Mononuclear cell (primary cell): ENCODE data around the gene PAXIP1. TPM values are rescaled to one million over a fixed set of nuclear protein-coding genes. Genes with fewer than 3 reads are reported as not detected.

Source experiments
- H3K27me3 ChIP-seq: 2 replicates; pipeline ENCODE4 v1.6.0; 2011; ENCODE audit warnings: low read length, control low read depth; ENCODE audit not compliant: insufficient read depth
- H3K4me1 ChIP-seq: 2 replicates; pipeline ENCODE4 v1.5.1; 2011; ENCODE audit warnings: mild to moderate bottlenecking, low read length, control low read depth; ENCODE audit not compliant: insufficient read depth
- H3K4me3 ChIP-seq: 2 replicates; pipeline ENCODE4 v1.5.1; 2011; ENCODE audit warnings: mild to moderate bottlenecking, low read length, moderate library complexity
- H3K9me3 ChIP-seq: 2 replicates; pipeline ENCODE4 v1.5.1; 2011; ENCODE audit warnings: low read depth, mild to moderate bottlenecking, control low read depth, low read length
- total RNA-seq: library from RNA; depleted of rRNA; stranded (reverse); fragments of >200 nt; gene quantifications from one replicate; pipeline ENCODE4 v1.2.3, GENCODE V29; 2012

Gene PAXIP1
- total RNA-seq, 1 donor = 6.3 TPM

DNA sequence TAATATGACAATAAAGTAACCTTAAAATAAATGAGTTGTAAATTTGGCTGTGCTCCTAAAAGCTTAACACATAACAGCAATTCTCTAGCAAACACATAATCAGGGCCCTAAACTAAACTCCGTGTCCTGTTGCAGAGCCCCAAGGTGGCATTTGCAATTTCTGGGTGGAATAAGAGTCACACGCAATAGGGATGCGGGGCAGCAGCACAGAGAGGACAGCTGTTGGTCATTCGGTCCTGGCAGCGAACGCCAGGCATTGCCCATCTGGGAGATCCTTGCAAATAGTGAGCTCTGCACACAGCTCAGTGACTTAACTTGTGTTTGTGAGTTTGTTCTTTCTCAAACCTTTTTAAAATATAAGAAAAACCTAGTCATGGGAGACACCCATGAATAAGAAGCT is 25.7 kb downstream of the PAXIP1 start:
- peaks cover 12% of the 10 kb centered on the region for H3K4me1 ChIP-seq
- no peaks in the 10 kb centered on the region for H3K27me3 ChIP-seq
- H3K4me3 ChIP-seq = no peak overlapping the region
- H3K9me3 ChIP-seq = no peaks in the 10 kb centered on the region

DNA sequence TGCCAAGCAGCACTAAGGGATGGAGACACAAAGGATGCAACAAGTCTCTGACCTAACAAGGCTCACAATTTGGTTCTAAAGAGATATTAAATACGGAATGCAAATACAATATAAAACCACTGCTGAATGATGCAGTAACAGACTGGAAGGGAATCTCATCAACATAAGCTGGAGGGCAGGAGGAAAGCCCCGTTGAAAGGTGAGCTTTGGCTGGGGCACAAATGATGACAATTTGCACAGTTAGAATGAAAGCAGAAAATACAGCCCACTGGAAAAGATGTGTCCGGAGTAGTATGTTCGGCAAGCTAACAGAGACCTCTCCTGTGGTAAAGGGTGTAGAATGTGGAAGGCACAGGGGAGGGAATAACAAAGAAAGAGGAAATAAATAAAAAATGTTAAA is 26.1 kb downstream of the PAXIP1 start:
- peaks cover 12% of the 10 kb centered on the region for H3K4me1 ChIP-seq

DNA sequence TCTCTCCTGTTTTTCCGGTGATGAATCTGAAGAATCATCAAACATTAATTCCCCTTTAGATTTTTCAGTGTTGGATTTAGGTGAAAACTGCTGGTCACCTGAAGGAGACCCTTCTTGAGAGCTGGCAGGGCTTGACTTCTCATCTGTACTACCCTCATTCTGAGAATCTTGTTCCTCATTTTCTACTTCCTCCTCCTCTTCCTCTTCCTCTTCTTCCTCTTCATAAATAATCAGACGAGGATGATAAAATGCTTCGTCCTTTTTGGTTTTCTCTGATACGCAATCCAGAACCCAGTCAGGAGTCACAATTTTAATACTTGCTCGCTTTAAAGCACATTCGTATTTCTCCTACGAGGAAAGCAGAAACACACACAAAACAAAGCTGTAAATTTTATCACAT is 26.9 kb downstream of the PAXIP1 start:
- Histone ChIP-seq H3K4me3 (no peak overlapping the region), H3K4me1 (peaks cover 12% of the 10 kb centered on the region), H3K9me3 (no peaks in the 10 kb centered on the region), H3K27me3 (no peaks in the 10 kb centered on the region)

More for the DNA sequence above, 26.1 kb downstream of the PAXIP1 start:
- Histone ChIP-seq H3K9me3 (no peaks in the 10 kb centered on the region), H3K4me3 (no peak overlapping the region), H3K27me3 (no peaks in the 10 kb centered on the region)

DNA sequence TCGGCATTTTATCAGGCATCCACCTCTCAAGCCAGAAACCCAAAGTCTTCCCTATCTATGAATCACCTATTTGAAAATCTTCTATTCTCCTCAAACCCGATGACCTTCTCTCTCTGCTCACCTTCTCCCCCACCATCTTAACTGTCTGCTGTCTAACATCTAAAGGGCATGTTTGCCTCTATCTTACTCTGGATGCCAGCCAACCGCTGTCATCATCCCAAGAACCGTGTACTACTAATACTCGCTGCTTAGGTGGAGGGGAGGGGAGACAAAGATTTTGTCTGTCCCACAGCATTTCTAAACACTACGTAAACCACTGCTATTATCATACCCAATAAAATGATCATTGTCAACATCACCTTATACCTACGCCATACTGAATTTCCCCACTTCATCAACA is 29.5 kb downstream of the PAXIP1 start:
- H3K9me3 ChIP-seq = no peaks in the 10 kb centered on the region
- H3K27me3 ChIP-seq = no peaks in the 10 kb centered on the region
- H3K4me3 ChIP-seq = no peak overlapping the region
- peaks cover 12% of the 10 kb centered on the region for H3K4me1 ChIP-seq

DNA sequence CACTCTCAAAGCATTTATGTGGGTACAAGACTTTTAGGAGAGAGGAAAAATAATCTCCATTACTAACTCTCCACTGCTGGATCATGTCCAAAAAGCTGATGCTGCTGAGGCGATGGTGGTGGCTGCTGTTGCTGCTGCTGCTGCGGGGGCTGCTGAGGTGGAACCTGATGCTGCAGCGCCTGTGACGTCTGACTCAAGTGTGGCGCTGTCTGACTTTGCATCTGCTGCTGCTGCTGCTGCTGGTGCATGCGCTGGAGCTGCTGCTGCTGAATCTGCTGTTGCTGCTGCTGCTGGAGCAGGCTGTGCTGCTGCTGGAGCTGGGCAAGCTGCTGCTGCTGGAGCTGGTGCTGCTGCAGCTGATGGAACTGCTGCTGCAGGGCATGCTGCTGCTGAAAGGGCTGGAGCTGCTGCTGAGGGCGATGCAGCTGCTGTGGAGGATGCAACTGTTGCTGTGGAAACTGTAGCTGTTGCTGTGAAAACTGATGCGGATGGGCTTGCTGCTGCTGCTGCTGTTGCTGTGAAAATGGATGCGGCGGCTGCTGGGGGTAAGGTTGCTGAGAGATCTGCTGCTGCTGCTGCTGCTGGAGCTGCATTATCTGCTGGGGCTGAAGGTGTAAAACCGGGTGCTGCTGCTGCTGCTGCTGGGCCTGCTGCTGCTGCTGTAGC is 34.5 kb downstream of the PAXIP1 start:
- Histone ChIP-seq H3K9me3 (no peaks in the 10 kb centered on the region), H3K4me3 (no peak overlapping the region), H3K27me3 (no peaks in the 10 kb centered on the region), H3K4me1 (no peaks in the 10 kb centered on the region)

DNA sequence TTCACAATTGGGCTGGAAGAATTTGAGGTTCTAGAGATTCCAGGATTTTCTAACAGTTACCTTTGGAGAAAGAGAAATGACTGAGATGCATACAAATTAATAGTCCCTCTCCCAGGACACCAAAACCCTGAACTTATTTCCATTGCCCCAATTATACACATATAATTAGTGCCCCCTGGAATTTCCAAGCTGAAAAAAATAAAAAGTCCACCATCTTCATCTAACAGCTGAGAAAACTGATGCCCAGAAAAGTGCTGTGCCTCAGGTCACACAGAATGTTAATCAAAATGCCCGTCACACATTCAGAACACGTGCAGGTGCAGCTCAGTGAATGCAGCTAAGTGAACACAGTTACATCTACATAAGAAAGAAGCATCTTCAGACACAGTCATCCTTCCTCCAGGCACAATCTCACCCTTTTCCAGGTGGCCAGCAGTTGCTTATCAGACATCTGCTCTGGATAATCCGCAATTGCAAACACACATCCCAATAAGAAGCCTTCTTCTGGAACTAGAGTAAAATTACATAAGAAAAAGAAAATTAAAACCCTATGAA is 35.4 kb downstream of the PAXIP1 start:
- Histone ChIP-seq H3K4me3 (no peak overlapping the region), H3K9me3 (no peaks in the 10 kb centered on the region), H3K27me3 (no peaks in the 10 kb centered on the region), H3K4me1 (no peaks in the 10 kb centered on the region)

DNA sequence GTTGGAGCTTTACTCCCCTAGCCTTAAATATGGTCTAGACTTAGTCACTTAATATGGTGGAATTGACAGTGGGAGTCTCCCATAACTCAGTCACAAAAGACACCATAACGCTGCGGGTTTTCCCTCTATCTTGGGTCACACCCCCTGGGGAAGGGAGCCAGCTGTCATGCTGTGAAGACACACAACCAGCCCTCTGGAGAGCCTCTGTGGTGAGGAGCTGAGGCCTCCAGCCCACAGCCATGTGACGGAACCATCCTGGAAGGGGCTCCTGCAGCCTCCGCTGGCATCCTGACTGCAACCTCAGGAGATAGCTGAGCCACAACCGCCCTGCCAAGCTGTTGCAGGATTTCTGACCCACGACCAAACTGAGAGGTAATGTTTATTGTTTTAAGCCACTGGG is 37.9 kb downstream of the PAXIP1 start:
- Histone ChIP-seq H3K9me3 (no peaks in the 10 kb centered on the region), H3K4me1 (no peaks in the 10 kb centered on the region), H3K4me3 (no peak overlapping the region), H3K27me3 (no peaks in the 10 kb centered on the region)

DNA sequence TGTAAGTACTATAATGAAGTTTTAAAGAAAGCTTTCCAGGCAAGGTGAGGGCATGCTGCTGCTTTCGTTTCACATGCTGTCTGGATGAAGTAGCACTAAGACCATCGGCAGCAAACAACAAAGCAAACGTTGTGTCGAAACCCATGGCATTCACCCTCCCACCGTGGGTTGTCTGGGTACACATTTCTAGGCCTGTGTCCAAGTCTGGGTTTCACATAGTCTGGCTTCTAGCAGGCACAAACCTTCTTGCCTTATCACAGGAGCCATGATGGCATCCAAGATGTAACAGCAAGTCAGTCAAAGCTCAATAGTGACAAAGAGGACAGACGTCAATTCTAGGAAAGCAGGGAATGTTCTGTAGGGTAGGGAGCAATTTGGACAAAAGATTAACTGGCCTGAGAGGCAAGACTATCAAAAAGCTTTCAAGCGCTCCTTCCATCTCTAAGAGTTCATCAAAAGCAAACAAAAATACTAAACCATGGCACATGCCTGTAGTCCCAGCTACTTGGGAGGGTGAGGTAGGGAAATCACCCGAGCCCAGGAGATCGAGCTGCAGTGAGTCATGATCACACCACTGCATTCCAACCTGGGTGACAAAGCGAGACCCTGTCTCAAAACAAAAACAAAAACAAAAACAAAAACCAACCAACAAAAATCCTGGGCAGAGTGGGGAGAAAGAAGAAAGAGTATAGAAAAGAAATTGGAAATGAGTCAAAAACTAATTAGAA is 42.7 kb downstream of the PAXIP1 start:
- H3K4me1 ChIP-seq = no peaks in the 10 kb centered on the region
- H3K4me3 ChIP-seq = no peak overlapping the region
- no peaks in the 10 kb centered on the region for H3K27me3 ChIP-seq
- H3K9me3 ChIP-seq = no peaks in the 10 kb centered on the region

DNA sequence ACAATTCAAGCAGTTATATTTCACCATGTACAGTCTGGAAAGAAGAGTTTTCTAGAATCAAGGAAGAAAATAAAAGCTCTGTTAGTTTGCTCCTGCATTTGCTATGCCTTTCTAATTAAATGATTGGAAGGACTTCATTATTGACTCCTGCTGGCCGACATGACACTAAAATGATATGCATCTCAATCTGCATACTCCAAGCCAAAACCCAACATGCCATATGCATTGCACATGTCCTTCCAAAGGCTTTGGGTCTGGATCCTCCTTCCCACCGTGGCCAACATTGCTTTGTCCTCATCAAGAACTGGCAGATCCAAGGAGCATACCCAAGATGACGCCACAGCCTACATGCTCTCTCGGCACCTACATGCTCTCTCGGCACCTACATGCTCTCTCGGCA is 46.5 kb downstream of the PAXIP1 start:
- Histone ChIP-seq H3K4me3 (no peak overlapping the region), H3K27me3 (no peaks in the 10 kb centered on the region), H3K9me3 (no peaks in the 10 kb centered on the region), H3K4me1 (no peaks in the 10 kb centered on the region)

DNA sequence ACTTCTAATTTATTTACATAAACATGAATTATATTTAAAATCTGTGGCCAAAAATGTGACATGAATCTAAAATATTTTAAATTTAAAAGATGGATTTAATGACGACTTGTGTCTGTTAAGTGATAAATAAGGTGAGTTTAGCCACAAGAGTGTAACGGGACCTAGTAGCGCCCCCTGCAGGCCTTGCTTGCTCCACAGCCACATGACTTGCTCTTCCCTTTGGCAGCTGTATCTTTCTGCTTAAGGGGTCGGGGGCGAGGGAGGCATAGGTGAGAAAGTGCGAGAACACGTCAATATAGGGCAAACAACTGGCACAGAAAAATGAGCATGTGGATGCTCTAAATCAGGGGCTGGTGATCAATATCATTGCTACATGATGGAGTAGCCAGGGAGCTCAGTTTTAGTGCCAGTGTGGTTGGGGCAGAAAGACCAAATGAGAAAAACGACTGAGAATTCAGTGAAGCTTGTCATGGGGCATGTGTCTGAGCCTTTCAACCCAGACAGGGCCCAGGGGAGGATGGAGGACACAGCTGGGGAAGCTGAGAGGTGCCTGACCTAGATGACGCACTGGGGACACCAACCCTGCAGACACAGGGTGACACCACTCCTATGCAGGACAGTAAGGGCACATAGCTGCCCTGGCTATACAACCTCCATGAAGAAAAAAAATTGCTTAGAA is 49.8 kb downstream of the PAXIP1 start:
- Histone ChIP-seq H3K4me1 (no peaks in the 10 kb centered on the region), H3K4me3 (no peak overlapping the region), H3K27me3 (no peaks in the 10 kb centered on the region), H3K9me3 (no peaks in the 10 kb centered on the region)

DNA sequence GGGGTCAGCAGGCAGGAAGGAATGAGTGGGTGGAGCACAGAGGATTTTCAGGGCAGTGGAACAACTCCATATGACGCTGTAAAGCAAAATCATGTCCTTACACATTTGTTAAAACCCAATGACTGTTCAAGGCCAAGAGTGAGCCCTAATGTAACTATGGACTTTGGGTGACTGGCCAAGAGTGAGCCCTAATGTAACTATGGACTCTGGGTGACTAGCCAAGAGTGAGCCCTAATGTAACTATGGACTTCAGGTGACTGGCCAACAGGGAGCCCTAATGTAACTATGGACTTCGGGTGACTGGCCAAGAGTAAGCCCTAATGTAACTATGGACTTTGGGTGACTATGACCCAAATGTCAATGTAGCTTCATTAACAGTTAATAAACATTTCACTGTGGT is 52.0 kb downstream of the PAXIP1 start:
- Histone ChIP-seq H3K27me3 (no peaks in the 10 kb centered on the region), H3K4me3 (no peak overlapping the region), H3K4me1 (no peaks in the 10 kb centered on the region), H3K9me3 (no peaks in the 10 kb centered on the region)

DNA sequence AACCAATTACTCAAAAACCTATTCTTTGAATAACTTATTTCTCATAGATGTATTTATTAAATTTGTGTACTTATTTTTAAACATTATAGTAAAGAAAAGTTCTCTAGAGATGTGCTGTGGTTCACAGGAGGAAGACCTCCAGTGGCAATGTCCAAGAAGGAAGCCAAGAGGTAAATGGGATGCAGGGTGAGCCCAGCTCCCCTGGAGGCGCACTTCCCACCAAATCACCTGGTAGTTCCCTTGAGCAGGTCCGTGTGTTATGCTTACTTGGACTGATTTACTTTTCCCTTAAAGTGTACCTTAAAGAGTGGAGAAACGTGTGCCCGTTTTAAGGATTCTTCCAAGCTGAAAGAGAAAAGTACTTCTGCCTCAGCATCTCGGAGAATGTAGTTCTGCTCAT is 55.3 kb downstream of the PAXIP1 start:
- Histone ChIP-seq H3K27me3 (no peaks in the 10 kb centered on the region), H3K9me3 (no peaks in the 10 kb centered on the region), H3K4me3 (no peak overlapping the region), H3K4me1 (no peaks in the 10 kb centered on the region)

DNA sequence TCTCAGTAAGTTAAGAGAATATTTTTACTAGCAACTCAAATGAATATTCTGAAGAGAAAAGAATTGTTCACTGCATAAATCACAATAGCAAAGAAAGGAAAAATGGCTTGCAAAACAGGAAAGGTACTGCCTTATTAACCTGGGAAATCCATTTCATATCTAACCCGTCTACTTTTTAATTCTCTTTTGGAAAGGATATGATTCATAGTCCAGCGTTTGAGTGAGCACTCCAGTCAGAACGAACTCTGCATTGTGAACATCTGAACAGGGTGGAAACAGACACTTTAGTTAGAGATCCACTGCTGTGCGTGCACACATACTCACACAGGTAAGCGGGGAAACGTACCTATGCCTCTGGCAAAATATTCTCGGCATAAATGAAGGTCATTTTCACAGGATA is 56.8 kb downstream of the PAXIP1 start:
- Histone ChIP-seq H3K4me1 (no peaks in the 10 kb centered on the region), H3K27me3 (no peaks in the 10 kb centered on the region), H3K4me3 (no peak overlapping the region), H3K9me3 (no peaks in the 10 kb centered on the region)

DNA sequence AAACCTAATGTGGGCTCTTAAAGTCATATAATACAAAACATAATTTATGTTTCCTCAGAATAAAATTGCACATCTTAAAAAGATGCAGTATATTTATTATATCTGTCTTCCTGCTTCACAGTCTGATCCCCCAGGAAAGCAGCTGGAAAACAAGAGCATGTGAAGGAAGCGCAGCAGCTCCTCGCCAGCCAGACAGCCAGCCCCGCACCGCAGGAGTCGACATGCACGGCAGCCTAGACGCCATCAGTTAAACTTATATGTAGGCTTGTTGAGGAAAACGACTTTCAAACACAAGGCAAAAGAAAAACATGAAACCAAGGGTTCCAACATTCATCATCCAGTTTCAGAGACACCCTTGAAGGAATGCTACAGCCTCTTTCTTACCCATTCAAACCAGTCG is 59.0 kb downstream of the PAXIP1 start:
- no peak overlapping the region for H3K4me3 ChIP-seq
- no peaks in the 10 kb centered on the region for H3K4me1 ChIP-seq
- no peaks in the 10 kb centered on the region for H3K27me3 ChIP-seq

DNA sequence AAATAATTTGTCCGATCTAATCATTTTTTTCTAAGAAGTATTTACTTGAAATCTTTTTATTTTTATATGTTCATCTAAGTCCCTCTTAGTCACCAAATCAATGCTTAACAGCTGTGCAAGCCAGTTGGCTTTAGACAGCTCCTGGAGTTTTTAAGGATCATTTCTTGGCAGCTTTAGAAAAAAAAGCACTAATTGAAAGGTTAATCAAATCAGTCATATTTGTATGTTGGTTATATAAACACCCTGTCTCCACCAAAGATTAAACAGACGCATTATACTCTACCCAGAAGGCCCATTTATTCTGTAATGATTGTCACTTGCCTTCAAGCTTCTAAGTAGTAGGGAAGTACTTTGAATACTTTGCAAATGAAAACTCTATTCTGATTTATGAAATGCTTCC is 60.2 kb downstream of the PAXIP1 start:
- no peak overlapping the region for H3K4me3 ChIP-seq
- no peaks in the 10 kb centered on the region for H3K27me3 ChIP-seq
- peaks cover 4% of the 10 kb centered on the region for H3K4me1 ChIP-seq
- no peaks in the 10 kb centered on the region for H3K9me3 ChIP-seq

More for the DNA sequence above, 59.0 kb downstream of the PAXIP1 start:
- no peaks in the 10 kb centered on the region for H3K9me3 ChIP-seq
